ENCODE measurements around the gene TRIOBP.
A peak's percentile ranks its signal among the peaks of the same experiment; 100 is the strongest.

The TRIOBP gene

GRCh38 chr22:37678372-37678771 lies 18.5 kb upstream of the TRIOBP start:
- Histone ChIP-seq H3K9ac (ENCODE audit: low read length) (no peak overlapping the region), H3K4me1 (ENCODE audit: control insufficient read depth, low read depth, low read length) (no peaks in the 10 kb centered on the region), H2BK15ac (replicated peaks; ENCODE audit: low read depth) (no peak overlapping the region), H3K4me2 (ENCODE audit: low read length) (no peak overlapping the region), H2BK120ac (ENCODE audit: low read depth, low read length) (no peak overlapping the region), H3K79me2 (ENCODE audit: control insufficient read depth, insufficient read depth, low read length) (no peaks in the 10 kb centered on the region), H3K79me1 (ENCODE audit: low read length) (no peaks in the 10 kb centered on the region), H4K5ac (ENCODE audit: low read length) (no peak overlapping the region), H2BK5ac (ENCODE audit: low read length) (no peak overlapping the region), H3K27ac (ENCODE audit: low read depth, low read length) (peak overlapping the region; percentile 25), H3K36me3 (ENCODE audit: control insufficient read depth, insufficient read depth, low read length) (peaks cover 1% of the 10 kb centered on the region), H3K4ac (ENCODE audit: low read depth, low read length) (no peak overlapping the region), H4K8ac (ENCODE audit: low read depth, low read length) (no peak overlapping the region), H3K23ac (ENCODE audit: low read length) (no peak overlapping the region), H3K4me3 (ENCODE audit: low read length) (no peak overlapping the region), H3K27me3 (ENCODE audit: insufficient read depth, low read length, poor library complexity) (no peaks in the 10 kb centered on the region), H2AK5ac (ENCODE audit: low read length) (no peak overlapping the region), H3K56ac (ENCODE audit: low read length) (no peak overlapping the region), H3K18ac (ENCODE audit: low read length) (no peak overlapping the region)
- no CpG with 5 or more reads among the region's 18 CpGs for WGBS (ENCODE audit: extremely low coverage, insufficient coverage, low lambda C conversion rate)
- no peak for DNase-seq

GRCh38 chr22:37679670-37680069 lies 17.2 kb upstream of the TRIOBP start:
- no peak overlapping the region for H3K4me3 ChIP-seq (ENCODE audit: low read length)
- no peak overlapping the region for H2BK15ac ChIP-seq (replicated peaks; ENCODE audit: low read depth)
- no peak overlapping the region for H3K18ac ChIP-seq (ENCODE audit: low read length)
- no peaks in the 10 kb centered on the region for H3K79me2 ChIP-seq (ENCODE audit: control insufficient read depth, insufficient read depth, low read length)
- H2BK120ac ChIP-seq (ENCODE audit: low read depth, low read length), result no peak overlapping the region
- H3K23ac ChIP-seq (ENCODE audit: low read length), result no peak overlapping the region
- H3K27me3 ChIP-seq (ENCODE audit: insufficient read depth, low read length, poor library complexity), result no peaks in the 10 kb centered on the region
- WGBS (ENCODE audit: extremely low coverage, insufficient coverage, low lambda C conversion rate), result no CpG with 5 or more reads among the region's 8 CpGs
- H2BK5ac ChIP-seq (ENCODE audit: low read length), result no peak overlapping the region
- H3K4me2 ChIP-seq (ENCODE audit: low read length), result no peak overlapping the region
- H4K8ac ChIP-seq (ENCODE audit: low read depth, low read length), result no peak overlapping the region
- no peak overlapping the region for H3K4ac ChIP-seq (ENCODE audit: low read depth, low read length)
- peak overlapping the region; percentile 42 for H3K56ac ChIP-seq (ENCODE audit: low read length)
- peaks cover 1% of the 10 kb centered on the region for H3K36me3 ChIP-seq (ENCODE audit: control insufficient read depth, insufficient read depth, low read length)
- no peak overlapping the region for H4K5ac ChIP-seq (ENCODE audit: low read length)
- no peak overlapping the region for H3K9ac ChIP-seq (ENCODE audit: low read length)
- DNase-seq, result no peak
- H3K4me1 ChIP-seq (ENCODE audit: control insufficient read depth, low read depth, low read length), result no peaks in the 10 kb centered on the region
- H2AK5ac ChIP-seq (ENCODE audit: low read length), result no peak overlapping the region
- H3K27ac ChIP-seq (ENCODE audit: low read depth, low read length), result no peak overlapping the region
- H3K79me1 ChIP-seq (ENCODE audit: low read length), result no peaks in the 10 kb centered on the region

- H3K23ac ChIP-seq (ENCODE audit: low read length), result no peak overlapping the region
- H2BK120ac ChIP-seq (ENCODE audit: low read depth, low read length), result no peak overlapping the region
- no peak overlapping the region for H3K56ac ChIP-seq (ENCODE audit: low read length)
- peaks cover 1% of the 10 kb centered on the region for H3K36me3 ChIP-seq (ENCODE audit: control insufficient read depth, insufficient read depth, low read length)
- H3K27ac ChIP-seq (ENCODE audit: low read depth, low read length), result no peak overlapping the region
- H3K79me1 ChIP-seq (ENCODE audit: low read length), result no peaks in the 10 kb centered on the region
- no peaks in the 10 kb centered on the region for H3K27me3 ChIP-seq (ENCODE audit: insufficient read depth, low read length, poor library complexity)
- H2BK15ac ChIP-seq (replicated peaks; ENCODE audit: low read depth), result no peak overlapping the region
- H3K4me1 ChIP-seq (ENCODE audit: control insufficient read depth, low read depth, low read length), result no peaks in the 10 kb centered on the region
- no peak overlapping the region for H2BK5ac ChIP-seq (ENCODE audit: low read length)
- H3K4me3 ChIP-seq (ENCODE audit: low read length), result no peak overlapping the region
- no peaks in the 10 kb centered on the region for H3K79me2 ChIP-seq (ENCODE audit: control insufficient read depth, insufficient read depth, low read length)
- H2AK5ac ChIP-seq (ENCODE audit: low read length), result no peak overlapping the region
- H3K4me2 ChIP-seq (ENCODE audit: low read length), result no peak overlapping the region
- H3K9ac ChIP-seq (ENCODE audit: low read length), result no peak overlapping the region
- no peak for DNase-seq
- no CpG with 5 or more reads among the region's 7 CpGs for WGBS (ENCODE audit: extremely low coverage, insufficient coverage, low lambda C conversion rate)
- no peak overlapping the region for H4K5ac ChIP-seq (ENCODE audit: low read length)
- no peak overlapping the region for H3K4ac ChIP-seq (ENCODE audit: low read depth, low read length)
- no peak overlapping the region for H4K8ac ChIP-seq (ENCODE audit: low read depth, low read length)
- no peak overlapping the region for H3K18ac ChIP-seq (ENCODE audit: low read length)
Observed at GRCh38 chr22:37680191-37680851, 16.5 kb upstream of the TRIOBP start.

GRCh38 chr22:37681001-37681424 lies 15.8 kb upstream of the TRIOBP start:
- H3K4me2 ChIP-seq (ENCODE audit: low read length), result no peak overlapping the region
- no peak overlapping the region for H3K23ac ChIP-seq (ENCODE audit: low read length)
- no peak overlapping the region for H4K5ac ChIP-seq (ENCODE audit: low read length)
- H2BK5ac ChIP-seq (ENCODE audit: low read length), result no peak overlapping the region
- no peak overlapping the region for H3K4me3 ChIP-seq (ENCODE audit: low read length)
- H3K79me2 ChIP-seq (ENCODE audit: control insufficient read depth, insufficient read depth, low read length), result no peaks in the 10 kb centered on the region
- H2BK15ac ChIP-seq (replicated peaks; ENCODE audit: low read depth), result no peak overlapping the region
- no peak for DNase-seq
- no peak overlapping the region for H3K27ac ChIP-seq (ENCODE audit: low read depth, low read length)
- H3K56ac ChIP-seq (ENCODE audit: low read length), result no peak overlapping the region
- H3K79me1 ChIP-seq (ENCODE audit: low read length), result no peaks in the 10 kb centered on the region
- H3K27me3 ChIP-seq (ENCODE audit: insufficient read depth, low read length, poor library complexity), result no peaks in the 10 kb centered on the region
- no peak overlapping the region for H3K9ac ChIP-seq (ENCODE audit: low read length)
- H2AK5ac ChIP-seq (ENCODE audit: low read length), result no peak overlapping the region
- peaks cover 1% of the 10 kb centered on the region for H3K36me3 ChIP-seq (ENCODE audit: control insufficient read depth, insufficient read depth, low read length)
- no peak overlapping the region for H4K8ac ChIP-seq (ENCODE audit: low read depth, low read length)
- WGBS (ENCODE audit: extremely low coverage, insufficient coverage, low lambda C conversion rate), result no CpG with 5 or more reads among the region's 2 CpGs
- no peak overlapping the region for H3K18ac ChIP-seq (ENCODE audit: low read length)
- H2BK120ac ChIP-seq (ENCODE audit: low read depth, low read length), result no peak overlapping the region
- no peak overlapping the region for H3K4ac ChIP-seq (ENCODE audit: low read depth, low read length)
- no peaks in the 10 kb centered on the region for H3K4me1 ChIP-seq (ENCODE audit: control insufficient read depth, low read depth, low read length)

DNA sequence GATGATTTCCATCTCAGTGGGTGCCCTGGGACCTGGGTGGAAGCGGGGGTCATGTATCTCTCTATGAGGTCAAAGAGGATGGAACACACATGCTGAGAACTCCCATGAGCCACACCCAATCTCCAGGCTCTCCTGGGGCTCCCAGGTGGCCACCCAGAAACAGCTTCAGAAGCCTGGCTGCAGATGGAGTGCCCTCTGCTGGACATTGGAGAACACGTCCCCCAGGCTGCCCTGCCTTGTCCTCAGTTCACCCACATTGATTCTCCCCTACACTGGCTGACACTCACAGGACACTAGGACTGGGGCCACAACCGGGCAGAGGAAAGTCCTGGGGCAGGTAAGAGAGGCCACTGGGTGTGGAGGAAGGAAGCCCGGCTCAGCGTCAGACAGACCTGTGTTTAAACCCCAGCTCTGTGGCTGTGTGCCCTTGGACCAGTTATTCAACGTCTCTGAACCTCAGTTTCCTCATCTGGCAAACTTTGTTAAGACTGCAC lies 15.2 kb upstream of the TRIOBP start:
- H4K8ac ChIP-seq (ENCODE audit: low read depth, low read length), result no peak overlapping the region
- no peak overlapping the region for H2BK120ac ChIP-seq (ENCODE audit: low read depth, low read length)
- DNase-seq, result peak; percentile 81
- no peak overlapping the region for H3K9ac ChIP-seq (ENCODE audit: low read length)
- H3K4me2 ChIP-seq (ENCODE audit: low read length), result no peak overlapping the region
- WGBS (ENCODE audit: extremely low coverage, insufficient coverage, low lambda C conversion rate), result no CpG with 5 or more reads among the region's 6 CpGs
- H2BK5ac ChIP-seq (ENCODE audit: low read length), result no peak overlapping the region
- H3K36me3 ChIP-seq (ENCODE audit: control insufficient read depth, insufficient read depth, low read length), result peaks cover 1% of the 10 kb centered on the region
- no peaks in the 10 kb centered on the region for H3K79me1 ChIP-seq (ENCODE audit: low read length)
- H3K4me3 ChIP-seq (ENCODE audit: low read length), result no peak overlapping the region
- no peaks in the 10 kb centered on the region for H3K79me2 ChIP-seq (ENCODE audit: control insufficient read depth, insufficient read depth, low read length)
- no peak overlapping the region for H3K23ac ChIP-seq (ENCODE audit: low read length)
- no peak overlapping the region for H3K18ac ChIP-seq (ENCODE audit: low read length)
- no peak overlapping the region for H3K27ac ChIP-seq (ENCODE audit: low read depth, low read length)
- H2BK15ac ChIP-seq (replicated peaks; ENCODE audit: low read depth), result no peak overlapping the region
- no peaks in the 10 kb centered on the region for H3K4me1 ChIP-seq (ENCODE audit: control insufficient read depth, low read depth, low read length)
- H3K27me3 ChIP-seq (ENCODE audit: insufficient read depth, low read length, poor library complexity), result no peaks in the 10 kb centered on the region
- peak overlapping the region; percentile 10 for H3K56ac ChIP-seq (ENCODE audit: low read length)
- H2AK5ac ChIP-seq (ENCODE audit: low read length), result no peak overlapping the region
- no peak overlapping the region for H3K4ac ChIP-seq (ENCODE audit: low read depth, low read length)
- no peak overlapping the region for H4K5ac ChIP-seq (ENCODE audit: low read length)
